Loucy (cell line): ENCODE measurements around the gene MRGPRX2.

Experiments used
- H2AFZ ChIP-seq: fragments of 200-600 bp; sonication (generic); 2 replicates; pipeline ENCODE4 v1.6.0; 2016; ENCODE audit warnings: antibody characterized with exemption, mild to moderate bottlenecking, low read length, moderate library complexity
- H3F3A ChIP-seq: fragments of 200-600 bp; 2 replicates; pipeline ENCODE4 v1.6.0; 2016; ENCODE audit warnings: antibody characterized with exemption, low read depth, mild to moderate bottlenecking
- H3K27me3 ChIP-seq: fragments of 200-600 bp; sonication (generic); 2 replicates; pipeline ENCODE4 v1.6.1; 2014; ENCODE audit warnings: low read length, mild to moderate bottlenecking; ENCODE audit not compliant: insufficient read depth, poor library complexity, severe bottlenecking
- H3K36me3 ChIP-seq: fragments of 200-600 bp; sonication (generic); 2 replicates; pipeline ENCODE4 v1.6.1; 2016; ENCODE audit warnings: low read length; ENCODE audit not compliant: insufficient read depth
- H3K4me1 ChIP-seq: fragments of 200-600 bp; sonication (generic); 2 replicates; pipeline ENCODE4 v1.5.1; 2014; ENCODE audit warnings: low read length, mild to moderate bottlenecking; ENCODE audit not compliant: insufficient read depth, poor library complexity, severe bottlenecking
- H3K4me2 ChIP-seq: fragments of 200-600 bp; sonication (generic); 2 replicates; pipeline ENCODE4 v1.6.0; 2014; ENCODE audit warnings: antibody characterized with exemption, low read length, low read depth, mild to moderate bottlenecking; ENCODE audit not compliant: poor library complexity, severe bottlenecking
- H3K4me3 ChIP-seq: fragments of 200-600 bp; sonication (generic); 2 replicates; pipeline ENCODE4 v1.5.1; 2014; ENCODE audit warnings: low read length, mild to moderate bottlenecking, mixed read lengths; ENCODE audit not compliant: poor library complexity, severe bottlenecking
- H3K79me2 ChIP-seq: fragments of 200-600 bp; sonication (generic); 2 replicates; pipeline ENCODE4 v1.6.1; 2014; ENCODE audit warnings: low read length; ENCODE audit not compliant: insufficient read depth
- H3K9ac ChIP-seq: fragments of 200-600 bp; sonication (generic); 2 replicates; pipeline ENCODE4 v1.6.0; 2014; ENCODE audit warnings: mild to moderate bottlenecking, low read depth, low read length, moderate library complexity; ENCODE audit not compliant: poor library complexity, severe bottlenecking
- H3K9me2 ChIP-seq: fragments of 200-600 bp; sonication (generic); replicated peaks from 2 replicates; pipeline ENCODE4 v1.6.1; 2016; ENCODE audit warnings: low read depth, low read length, mixed read lengths
- H3K9me3 ChIP-seq: fragments of 200-600 bp; sonication (generic); 2 replicates; pipeline ENCODE4 v1.6.1; 2014; ENCODE audit warnings: mild to moderate bottlenecking, antibody characterized with exemption, low read length, low read depth; ENCODE audit not compliant: insufficient read depth
- H4K20me1 ChIP-seq: fragments of 200-600 bp; sonication (generic); 2 replicates; pipeline ENCODE4 v1.6.0; 2014; ENCODE audit warnings: antibody characterized with exemption, low read length, mild to moderate bottlenecking; ENCODE audit not compliant: insufficient read depth, poor library complexity, severe bottlenecking
- CTCF ChIP-seq: fragments of 200-600 bp; sonication (generic); conservative IDR thresholded peaks from 2 replicates; pipeline ENCODE4 v1.5.1; 2014; ENCODE audit warnings: mild to moderate bottlenecking, antibody characterized with exemption, low read length
- EZH2phosphoT487 ChIP-seq: fragments of 200-600 bp; IDR thresholded peaks from 2 replicates; pipeline ENCODE4 v1.6.1; 2018; ENCODE audit warnings: antibody characterized with exemption, mild to moderate bottlenecking, moderate library complexity, borderline replicate concordance

Gene MRGPRX2

DNA sequence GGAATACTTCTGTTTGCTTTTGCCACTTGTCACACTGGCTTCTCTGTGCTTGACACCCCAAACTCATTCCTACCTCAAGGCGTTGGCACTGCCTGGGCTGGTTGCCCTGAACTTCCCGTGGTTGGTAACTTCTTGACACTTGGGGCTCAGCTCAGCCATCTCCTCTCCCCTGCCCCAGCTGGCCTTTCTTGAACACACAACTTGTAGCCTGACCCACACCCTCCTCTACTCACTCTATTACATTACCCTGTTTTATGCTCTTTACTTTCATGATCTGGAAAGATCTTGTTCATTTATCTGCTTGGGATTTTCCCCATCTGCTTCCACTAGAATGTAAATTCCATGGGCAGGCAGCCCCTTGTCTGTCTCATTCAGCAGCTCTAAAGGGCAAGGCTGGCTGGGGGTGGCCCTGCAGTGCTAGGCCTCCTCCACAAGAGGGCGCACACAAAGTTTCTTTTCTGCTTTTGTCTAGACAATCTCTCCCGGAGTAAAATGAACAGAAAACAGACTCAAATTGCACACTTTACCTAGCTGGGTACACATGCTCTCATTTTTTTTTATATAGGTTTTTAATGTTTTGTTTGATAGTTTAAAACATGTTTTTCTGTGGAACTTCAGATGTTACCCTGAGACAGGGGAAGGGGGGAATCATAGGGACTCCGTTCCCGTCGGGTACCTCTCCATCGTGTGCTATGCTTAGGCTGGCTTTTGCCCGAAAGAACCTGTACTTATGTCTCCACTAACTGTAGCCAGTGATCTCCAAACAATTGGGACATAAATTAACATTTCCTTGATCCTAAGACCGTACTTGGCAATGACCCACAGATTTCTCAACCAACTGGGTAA, 16.4 kb upstream of the MRGPRX2 start:
- no peaks in the 10 kb centered on the region for H3K27me3 ChIP-seq
- H3K79me2 ChIP-seq = no peaks in the 10 kb centered on the region
- H3K4me3 ChIP-seq = no peak overlapping the region
- H3K9ac ChIP-seq = peak overlapping the region; percentile 5
- TF ChIP-seq CTCF (peak; percentile 99), EZH2phosphoT487 (no peak)
- H3K9me3 ChIP-seq = no peaks in the 10 kb centered on the region
- H3K4me2 ChIP-seq = peak overlapping the region; percentile 37
- no peaks in the 10 kb centered on the region for H3K36me3 ChIP-seq
- no peaks in the 10 kb centered on the region for H3K4me1 ChIP-seq
- no peaks in the 10 kb centered on the region for H3K9me2 ChIP-seq
- no peaks in the 10 kb centered on the region for H3F3A ChIP-seq
- no peaks in the 10 kb centered on the region for H4K20me1 ChIP-seq
- H2AFZ ChIP-seq = peak overlapping the region; percentile 65

DNA sequence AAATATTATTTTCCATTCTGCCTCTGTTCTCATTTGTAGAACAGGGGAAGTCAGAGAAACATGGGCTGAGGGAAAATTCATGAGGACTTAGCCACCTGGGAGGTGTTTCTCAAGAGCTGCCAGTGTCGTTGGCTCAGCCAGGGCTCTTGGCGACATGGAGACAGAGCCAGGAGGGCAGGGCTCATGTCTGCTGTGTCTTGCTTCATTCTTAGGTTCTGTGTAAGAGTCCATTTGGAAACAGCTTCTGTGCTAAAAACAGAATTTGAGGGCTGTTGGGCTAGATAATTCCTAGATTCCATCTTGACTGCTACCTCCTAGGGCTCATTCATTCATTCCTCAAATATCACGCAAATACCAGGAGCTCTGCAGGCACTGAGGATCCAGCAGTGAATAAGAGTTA, 15.1 kb upstream of the MRGPRX2 start:
- Histone ChIP-seq H3K79me2 (no peaks in the 10 kb centered on the region), H3K9ac (no peak overlapping the region), H3K4me2 (no peak overlapping the region), H2AFZ (no peak overlapping the region), H3K9me2 (no peaks in the 10 kb centered on the region), H3K4me3 (no peak overlapping the region), H3K4me1 (no peaks in the 10 kb centered on the region), H3K27me3 (no peaks in the 10 kb centered on the region), H3K36me3 (no peaks in the 10 kb centered on the region), H3K9me3 (no peaks in the 10 kb centered on the region), H4K20me1 (no peaks in the 10 kb centered on the region), H3F3A (no peaks in the 10 kb centered on the region)
- TF ChIP-seq EZH2phosphoT487 (no peak), CTCF (no peak)

DNA sequence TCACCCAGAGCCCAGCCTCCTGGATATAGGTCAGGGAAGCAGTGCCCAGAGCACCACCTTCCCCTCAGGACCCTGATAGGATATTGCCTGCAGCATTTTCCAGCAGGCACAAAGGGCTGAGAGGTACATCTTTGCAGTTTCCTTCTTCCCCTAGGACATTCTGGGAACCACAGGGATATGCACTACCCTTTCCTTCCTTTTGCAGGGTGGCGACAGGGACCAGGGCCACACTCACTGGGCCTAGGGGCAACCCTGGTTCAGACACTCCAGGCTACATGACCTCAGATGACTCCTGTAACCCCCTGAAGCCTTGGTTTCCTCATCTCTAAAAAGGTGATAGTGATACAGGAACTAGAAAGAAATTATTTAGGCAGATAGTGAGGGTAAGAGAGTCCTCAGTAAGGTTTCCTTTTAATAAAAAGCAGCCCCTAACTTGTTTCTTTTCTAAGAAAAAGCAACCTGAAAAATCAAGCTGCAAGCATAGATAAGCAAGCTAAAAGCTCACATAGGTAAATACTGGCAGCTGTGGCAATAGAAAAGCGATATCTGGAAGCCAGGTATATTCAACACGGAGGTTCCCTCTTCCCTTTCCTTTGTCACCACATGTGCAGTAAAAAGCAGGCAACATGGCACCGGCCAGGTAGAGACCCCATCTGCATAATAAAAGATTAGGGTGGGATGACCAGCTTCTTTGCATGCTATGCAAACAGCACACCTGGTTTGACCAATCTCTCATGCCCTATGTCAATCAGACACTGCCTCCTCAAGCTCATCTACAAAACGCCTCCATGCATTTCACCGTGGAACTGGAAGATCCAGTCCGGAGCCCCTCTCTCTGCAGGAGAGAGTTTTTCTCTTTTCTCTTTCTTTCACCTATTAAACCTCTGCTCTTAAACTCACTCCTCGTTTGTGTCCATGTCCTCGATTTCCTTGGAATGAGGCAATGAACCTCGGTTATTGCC, 13.2 kb upstream of the MRGPRX2 start:
- H3K4me1 ChIP-seq = no peaks in the 10 kb centered on the region
- no peaks in the 10 kb centered on the region for H3K9me2 ChIP-seq
- no peaks in the 10 kb centered on the region for H3K9me3 ChIP-seq
- no peak overlapping the region for H2AFZ ChIP-seq
- no peaks in the 10 kb centered on the region for H3K36me3 ChIP-seq
- H3K9ac ChIP-seq = no peak overlapping the region
- H4K20me1 ChIP-seq = no peaks in the 10 kb centered on the region
- H3K27me3 ChIP-seq = no peaks in the 10 kb centered on the region
- TF ChIP-seq CTCF = no peak
- no peak for TF ChIP-seq EZH2phosphoT487
- H3K4me2 ChIP-seq = no peak overlapping the region
- H3F3A ChIP-seq = no peaks in the 10 kb centered on the region
- no peaks in the 10 kb centered on the region for H3K79me2 ChIP-seq
- H3K4me3 ChIP-seq = no peak overlapping the region
